HG02759 (cell line): ENCODE results near the gene THYN1.
"Not testable (repeated sequence)": the region's sequence is repeated elsewhere in the genome, so short reads cannot be mapped to it uniquely, and the experiment has no call there.

Experiments used
- ATAC-seq: cut with Tn5 transposase; IDR thresholded peaks from one replicate; pipeline ENCODE4 v1.9.1; 2021; ENCODE audit warnings: mild to moderate bottlenecking, moderate library complexity; ENCODE audit not compliant: unreplicated experiment

THYN1 gene

DNA sequence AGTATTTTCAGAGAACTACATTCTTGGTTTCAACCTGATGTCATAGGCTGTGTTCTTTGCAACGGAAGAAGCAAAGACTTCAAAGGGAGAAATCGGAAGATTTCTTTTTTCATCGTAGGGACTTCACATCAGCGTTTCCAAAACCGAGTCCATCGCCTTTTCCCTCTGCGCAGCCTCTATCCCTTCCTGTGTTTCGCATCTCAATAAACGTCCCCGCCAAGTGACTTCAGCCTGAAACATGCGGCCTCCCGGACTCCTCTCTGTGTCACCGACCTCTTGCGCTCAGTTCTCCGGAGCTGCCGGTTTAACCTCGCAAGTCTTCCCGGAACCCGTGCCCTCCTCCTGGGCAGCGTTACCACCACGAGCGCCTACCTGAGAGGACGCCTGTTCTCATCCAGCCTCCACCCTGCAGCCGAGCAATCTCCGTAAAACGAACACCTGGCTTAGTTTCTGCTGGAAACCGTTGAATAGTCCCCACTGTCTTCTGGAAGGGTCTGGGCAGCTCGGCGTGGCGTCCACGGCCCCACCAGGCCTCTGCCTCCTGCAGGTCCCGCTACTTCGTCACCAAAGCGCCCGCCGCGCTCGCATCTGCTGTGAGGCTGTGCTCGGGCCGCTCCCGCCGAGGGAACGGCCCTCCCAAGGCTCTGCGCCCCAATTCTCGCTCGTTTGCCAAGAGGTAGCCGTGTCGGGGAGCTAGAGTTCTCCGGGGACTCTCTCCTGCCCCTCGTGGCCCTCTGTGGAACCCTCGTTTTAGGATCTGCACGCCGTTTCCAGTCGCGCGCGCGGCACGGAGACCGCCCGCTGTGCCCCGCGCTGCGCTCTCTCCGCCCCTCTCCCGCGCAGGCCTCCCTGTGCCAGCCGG is 22.6 kb upstream of the THYN1 start, which contains the start of gene GLB1L3:
Gene GLB1L3, plus strand, starts transcription at position 846 of the 862 bp plus-strand sequence. CDS start 362 bp downstream, outside the sequence.
- ATAC-seq = peak; percentile 74

DNA sequence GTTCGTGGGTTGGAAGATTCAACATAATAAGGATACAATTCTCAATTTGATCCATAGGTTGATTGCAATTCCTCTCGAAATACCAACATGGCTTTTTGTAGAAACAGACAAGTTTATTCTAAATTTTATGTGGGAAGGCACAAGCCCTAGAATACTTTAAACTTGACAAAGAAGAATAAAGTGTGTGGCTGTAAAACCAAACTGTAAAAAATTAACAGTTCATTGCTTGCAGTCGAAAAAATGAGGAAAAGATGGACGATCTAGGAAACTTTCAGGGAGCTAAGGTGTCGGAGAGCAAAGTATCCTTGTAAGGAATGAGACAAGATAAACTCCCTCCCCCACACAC is 22.0 kb upstream of the THYN1 start:
- no peak for ATAC-seq

DNA sequence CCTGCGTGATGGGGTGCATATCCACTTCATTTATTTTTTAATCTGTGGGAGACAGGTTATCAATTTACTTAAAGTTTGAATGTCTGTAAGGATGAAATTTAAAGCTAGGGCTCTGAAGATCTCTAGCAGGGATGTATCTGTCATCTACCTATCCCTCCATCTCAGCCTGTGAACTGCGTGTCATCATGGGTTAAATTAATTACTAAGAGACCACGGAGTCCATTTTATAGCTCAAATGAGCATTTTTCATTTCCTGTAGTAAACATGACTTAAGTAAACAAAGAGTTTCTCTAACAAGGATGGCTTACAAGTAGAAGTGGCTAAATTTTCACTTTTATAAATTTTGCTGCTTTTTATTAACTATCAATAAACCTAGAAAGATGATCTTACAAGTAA is 20.2 kb upstream of the THYN1 start:
- no peak for ATAC-seq

DNA sequence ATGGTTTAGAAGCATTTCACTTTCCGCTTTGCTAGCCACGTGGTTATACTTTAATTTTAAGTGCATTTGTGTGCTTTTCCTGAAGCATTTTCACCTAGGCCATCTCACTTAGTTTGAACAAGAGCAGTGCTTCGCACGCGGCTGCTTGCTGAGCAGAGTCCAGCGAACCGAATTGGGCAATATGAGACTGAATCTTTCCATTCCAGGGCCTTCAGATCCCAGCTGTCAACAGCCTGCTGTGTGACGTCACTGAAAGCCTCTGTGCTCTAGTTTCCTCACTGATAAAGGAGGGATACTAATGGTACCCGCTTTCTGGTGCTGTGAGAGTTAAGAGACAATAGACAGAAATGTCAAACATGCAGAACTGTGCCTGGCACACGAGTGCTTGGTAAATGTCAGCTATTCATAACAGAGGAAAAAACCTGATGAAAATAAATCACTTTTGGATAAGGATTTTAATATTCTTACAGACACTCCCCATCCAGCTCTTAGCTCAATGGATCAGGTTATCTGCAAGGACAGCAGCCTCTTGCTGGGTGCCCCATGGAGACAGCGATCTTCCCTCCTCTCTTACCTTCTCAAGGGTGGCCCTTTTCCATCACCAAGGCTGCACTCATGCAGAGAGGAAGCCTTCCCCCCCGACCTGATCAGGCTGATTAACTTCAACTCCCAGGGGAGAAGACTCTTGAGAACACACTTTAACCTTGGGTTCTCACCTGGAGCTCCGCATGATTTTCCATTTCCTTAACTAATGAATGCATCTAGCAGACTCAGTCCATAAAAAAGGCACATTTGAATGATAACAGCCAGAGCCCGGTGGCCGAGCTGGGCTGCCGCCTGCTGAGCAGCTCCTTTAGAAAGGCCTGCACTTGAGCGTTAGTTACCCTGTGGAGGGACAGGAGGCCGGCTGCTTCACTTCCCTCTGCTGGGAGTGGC is 19.5 kb upstream of the THYN1 start:
- no peak for ATAC-seq

DNA sequence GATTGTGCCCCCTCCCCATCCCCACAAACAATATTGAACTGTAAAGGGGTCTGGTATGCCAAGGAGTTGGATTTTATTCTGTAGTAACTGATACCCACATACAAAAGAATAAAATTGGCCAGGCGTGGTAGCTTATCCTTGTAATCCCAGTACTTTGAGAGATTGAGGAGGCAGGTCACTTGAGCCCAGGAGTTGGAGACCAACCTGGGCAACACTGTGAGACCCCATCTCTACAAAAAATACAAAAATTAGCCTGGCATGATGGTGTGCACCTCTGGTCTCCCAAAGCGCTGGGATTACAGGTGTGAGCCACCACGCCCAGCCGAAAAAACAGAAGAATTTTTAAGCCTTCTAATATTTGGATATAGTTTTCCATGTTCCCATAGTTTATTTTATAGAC is 18.8 kb upstream of the THYN1 start:
- no peak for ATAC-seq

DNA sequence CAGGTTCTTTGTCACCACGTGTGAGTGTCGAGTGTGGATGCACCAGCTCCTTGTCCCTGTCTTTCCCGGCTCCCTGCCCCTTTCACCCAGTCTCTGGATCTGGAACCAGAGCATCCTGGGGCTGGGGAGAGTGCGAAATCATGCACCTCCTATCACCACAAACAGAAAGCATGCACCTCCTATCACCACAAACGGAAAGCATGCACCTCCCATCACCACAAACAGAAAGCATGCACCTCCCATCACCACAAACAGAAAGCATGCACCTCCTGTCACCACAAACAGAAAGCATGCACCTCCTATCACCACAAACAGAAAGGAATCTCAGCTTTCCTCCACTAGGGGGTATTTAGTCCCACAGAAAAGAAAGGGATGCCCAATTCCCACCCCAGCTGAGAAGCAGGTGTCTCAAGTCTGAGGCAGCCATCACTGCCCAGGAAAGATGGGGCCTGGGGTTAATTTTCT is 17.1 kb upstream of the THYN1 start:
- ATAC-seq = no peak

DNA sequence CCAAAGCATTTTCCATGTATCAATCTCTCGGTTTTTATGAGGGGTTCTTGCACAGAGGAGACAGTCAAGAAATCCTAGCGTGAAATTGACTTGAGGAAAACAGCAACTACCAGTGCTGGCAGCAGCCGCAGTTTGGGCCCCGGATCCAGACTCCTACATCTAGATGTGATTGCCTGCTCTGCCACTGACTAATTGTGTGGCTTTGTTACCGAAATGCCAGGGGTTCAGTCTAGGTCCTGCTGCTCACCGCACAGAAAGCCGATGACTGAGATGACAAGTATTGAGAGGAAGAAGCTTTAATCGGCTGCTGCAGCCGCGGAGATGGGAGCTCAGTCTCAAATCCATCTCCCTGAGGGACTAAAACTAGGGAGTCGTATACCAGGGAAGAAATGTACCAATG is 14.8 kb upstream of the THYN1 start:
- ATAC-seq = no peak

DNA sequence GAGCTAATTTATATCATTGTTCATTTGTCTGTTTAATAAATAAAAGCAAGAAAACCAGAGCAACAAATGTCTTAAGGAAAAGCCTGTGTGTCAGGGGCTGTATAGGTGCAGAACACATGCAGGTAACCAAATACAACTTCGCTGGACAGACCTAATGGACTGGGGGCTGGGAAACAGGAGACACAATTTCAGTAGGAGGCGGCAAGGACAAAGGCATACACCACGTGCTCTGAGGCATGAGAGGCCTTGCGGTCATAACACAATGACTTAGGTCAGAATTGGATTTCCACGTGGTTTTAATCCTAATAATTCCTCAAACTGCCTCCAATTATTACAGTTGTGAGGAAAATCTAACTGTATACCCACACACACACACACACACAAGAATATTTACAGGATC is 14.3 kb upstream of the THYN1 start:
- ATAC-seq = no peak

DNA sequence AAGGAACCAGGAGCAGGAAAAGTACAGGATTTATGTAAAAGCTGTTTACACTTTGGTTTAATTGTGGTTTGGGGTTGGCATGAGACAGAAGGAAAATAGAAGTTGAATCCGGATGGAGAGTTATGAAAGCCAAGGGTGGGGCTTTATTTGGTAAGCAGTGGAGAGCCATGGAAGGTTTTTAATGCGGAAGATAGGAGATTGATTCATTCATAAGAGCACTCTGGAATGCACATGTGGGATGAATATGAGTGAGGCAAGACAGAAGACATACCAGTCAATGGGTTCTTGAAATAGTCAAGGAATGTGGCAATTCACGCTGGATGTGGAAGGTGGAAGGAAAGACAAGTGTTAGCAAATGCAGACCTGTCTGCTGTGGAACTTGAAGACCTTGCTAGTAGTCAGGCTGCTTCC is 13.7 kb upstream of the THYN1 start:
- no peak for ATAC-seq

DNA sequence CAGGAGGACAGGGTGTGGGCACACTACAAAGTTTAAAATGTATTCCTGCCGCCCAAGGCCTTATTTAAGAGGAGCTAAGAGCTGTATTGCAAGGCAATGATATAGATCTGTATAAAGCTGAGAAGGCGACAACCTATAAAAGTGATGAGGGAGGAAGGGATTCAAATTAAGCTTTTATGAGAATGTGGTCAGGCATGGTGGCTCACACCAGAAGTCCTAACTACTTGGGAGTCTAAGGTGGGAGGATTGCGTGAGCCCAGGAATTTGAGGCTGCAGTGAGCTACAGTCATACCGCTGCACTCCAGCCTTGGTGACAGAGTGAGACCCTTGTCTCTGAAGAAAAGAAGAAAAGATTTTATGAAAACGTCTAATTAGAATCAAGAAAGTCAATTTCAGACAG is 13.3 kb upstream of the THYN1 start:
- no peak for ATAC-seq

DNA sequence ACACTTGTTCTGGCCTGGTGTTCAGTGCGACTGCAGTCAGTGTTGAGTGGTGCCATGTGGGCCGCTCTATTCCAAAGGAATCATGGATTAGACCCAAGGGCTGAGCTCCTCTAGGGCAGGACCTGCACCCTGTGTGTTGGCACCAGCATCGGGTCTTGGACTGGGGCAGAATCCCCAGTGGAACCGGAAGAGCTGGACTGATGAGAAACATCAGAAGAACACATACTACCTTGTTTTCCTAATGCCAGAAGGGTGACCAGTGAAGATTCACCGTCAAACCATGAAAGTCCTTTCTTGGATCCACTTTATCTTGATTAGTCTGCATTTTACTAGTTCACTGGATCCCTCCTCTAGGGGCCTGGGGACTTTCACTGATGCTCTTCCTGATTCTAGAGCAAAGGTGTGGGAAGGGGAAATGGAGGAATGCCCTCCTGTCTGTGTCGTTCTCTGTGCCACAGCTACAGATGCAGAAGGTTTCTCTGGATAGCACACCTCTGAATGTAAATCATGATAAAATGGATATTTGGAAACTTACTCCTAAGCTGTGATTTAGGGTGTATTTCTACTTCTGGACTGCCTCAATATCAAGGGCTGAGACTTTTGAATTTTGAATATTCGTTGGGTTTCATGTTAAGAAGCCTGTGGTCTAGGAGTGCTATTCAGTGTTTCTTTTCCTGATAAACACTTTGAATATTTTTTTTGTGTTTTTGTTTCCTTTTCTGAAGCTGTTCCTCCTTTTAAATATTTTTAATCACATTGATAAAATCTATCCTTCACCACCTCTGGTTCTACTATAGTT is 12.0 kb upstream of the THYN1 start:
- ATAC-seq = no peak

DNA sequence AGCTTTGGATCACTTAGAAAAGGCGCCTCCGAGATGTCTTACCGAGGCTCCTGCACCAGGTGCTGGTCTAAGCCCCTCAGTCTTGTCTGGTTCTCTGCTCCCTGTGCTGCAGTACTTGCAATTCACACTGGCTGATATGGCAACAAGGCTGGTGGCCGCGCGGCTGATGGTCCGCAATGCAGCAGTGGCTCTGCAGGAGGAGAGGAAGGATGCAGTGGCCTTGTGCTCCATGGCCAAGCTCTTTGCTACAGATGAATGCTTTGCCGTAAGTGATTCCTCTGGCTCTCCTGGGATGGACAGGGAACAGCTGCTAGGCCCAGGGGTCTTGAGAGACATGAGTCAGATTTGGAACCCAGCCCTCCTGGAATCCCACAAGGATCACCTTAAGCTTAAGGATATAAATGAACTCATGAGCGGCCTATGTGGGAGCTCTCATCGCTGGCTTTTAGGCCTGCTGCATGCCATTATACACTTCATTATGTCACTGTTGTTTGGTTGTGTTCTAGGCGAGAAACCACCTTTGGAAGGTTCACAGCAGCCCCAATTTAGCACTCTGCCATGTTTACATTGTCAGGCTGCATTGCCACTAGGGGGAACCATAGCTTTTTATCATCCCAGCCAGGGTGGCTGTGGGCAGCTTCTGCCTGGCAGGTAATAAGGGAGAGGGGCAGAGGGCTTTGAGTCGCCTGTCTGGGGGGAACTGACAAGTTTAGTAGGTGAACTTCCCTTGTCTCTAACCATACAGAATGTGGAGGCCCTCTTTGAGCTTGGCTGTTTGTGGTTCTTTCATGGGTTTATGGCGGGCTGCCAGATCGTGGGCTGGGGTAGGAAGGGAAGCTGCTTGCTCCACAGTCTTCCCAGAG is 8.7 kb upstream of the THYN1 start:
- ATAC-seq = no peak

DNA sequence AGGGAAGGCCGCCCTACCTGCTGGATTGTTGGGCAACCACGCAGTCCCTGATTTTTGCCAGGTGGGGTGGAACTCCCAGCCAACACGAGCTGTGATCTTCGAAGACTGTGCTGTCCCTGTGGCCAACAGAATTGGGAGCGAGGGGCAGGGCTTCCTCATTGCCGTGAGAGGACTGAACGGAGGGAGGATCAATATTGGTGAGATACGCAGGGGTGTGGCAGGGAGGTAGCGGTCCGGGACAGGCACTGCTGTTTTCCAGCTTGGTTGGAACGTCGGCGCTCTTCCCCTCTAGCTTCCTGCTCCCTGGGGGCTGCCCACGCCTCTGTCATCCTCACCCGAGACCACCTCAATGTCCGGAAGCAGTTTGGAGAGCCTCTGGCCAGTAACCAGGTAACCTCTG is 7.8 kb upstream of the THYN1 start:
- no peak for ATAC-seq

DNA sequence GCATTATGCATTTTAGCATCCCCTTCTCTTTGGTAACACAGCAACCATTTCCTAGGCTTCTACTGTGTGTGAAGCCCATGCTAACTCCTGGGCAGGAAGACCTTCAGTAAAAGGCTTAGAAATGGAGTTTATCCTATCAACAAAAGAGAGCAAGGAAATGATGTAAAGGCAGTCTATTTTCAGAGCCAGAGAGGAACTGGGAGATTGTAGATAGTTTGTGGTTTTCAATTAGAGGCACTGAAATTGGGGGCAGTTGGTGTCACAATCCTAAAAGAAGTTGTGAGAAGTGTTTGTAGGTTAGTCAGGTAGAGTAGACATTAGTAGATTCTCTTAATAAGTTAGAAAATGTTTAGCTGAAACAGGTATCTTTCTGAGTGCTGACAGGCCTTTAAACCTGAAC is 7.4 kb upstream of the THYN1 start:
- ATAC-seq = no peak

DNA sequence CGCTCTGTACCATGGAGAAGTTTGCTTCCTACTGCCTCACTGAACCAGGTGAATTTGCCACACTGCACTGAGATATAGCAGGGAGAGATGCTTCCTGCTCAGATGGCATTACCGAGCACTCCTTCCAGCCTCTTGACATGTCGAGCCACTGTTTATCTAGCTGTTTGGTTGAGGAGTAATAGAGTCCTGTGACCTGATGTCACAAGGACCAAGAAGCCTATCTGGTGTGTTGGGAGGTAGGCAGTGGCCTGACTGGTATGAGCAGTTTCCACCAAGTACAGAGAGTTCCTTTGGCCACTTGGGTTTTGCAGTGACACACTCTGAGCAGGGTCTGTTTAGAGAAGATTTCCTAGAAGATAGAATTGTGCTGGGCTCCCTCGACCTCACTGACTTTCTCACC is 5.4 kb upstream of the THYN1 start:
- ATAC-seq = no peak

DNA sequence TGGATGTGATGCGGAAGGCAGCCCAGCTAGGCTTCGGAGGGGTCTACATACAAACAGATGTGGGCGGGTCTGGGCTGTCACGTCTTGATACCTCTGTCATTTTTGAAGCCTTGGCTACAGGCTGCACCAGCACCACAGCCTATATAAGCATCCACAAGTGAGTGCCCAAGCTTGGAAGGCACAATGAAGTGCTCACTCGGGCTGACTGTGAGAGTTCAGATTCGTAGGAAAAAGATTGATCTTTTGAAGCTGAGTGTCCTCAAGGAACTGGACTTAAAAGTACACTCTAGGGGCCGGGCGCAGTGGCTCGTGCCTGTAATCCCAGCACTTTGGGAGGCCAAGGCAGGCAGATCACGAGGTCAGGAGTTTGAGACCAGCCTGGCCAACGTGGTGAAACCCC is 3.9 kb upstream of the THYN1 start:
- no peak for ATAC-seq

DNA sequence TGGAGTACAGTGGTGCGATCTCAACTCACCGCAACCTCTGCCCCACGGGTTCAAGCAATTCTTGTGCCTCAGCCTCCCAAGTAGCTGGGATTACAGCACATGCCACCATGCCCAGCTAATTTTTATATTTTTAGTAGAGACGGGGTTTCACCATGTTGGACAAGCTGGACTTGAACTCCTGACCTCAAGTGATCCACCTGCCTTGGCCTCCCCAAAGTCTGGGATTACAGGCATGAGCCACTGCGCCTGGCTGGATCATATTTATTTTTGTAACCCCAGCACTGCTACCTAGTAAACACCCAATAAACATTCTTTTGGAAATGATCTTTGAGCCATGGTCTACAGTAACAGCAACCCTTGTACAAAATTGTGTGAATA is 2.0 kb upstream of the THYN1 start:
- not testable (repeated sequence) for ATAC-seq

DNA sequence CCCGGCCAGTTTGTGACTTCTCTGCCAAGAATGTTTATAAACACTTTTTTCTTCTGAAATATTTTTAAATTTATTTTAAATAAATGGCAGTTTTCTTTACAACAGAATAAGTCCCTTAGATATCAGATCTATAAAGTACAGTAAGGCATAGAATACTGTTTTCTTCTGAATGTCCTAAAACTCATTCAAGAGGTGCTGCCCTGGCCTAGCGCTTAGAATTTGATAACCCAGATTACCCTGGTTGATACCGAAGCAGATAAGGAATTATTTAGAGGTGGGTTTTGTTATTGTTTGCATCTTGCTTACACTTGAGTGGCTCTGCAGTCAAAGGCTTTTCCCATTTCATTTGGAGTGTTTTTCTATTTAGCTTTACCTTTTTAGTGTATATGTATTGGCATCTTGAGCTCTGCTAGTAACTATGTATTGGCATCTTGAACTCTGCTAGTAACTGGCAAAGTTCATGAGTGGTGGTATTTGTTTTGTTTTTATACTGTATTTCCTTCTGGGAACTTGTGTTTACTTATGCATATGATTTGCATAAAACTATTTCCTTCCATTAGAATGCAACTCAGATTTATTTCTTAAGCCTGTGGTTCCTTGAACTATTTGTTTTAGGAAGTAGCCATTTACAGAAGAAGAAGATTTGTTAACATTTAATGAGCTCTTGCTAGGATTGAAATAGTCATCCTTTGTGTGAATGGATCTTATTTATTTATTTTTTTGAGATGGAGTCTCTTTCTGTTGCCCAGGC is 1.5 kb upstream of the THYN1 start:
- no peak for ATAC-seq
